ENCODE results near the gene TGFB2. TPM values are rescaled to one million over a fixed set of nuclear protein-coding genes. Genes with fewer than 3 reads are reported as not detected.
A peak's percentile ranks its signal among the peaks of the same experiment; 100 is the strongest.

TGFB2 gene
- polyA plus RNA-seq, 3 donors: 0.67 to 1.7 (median 1.0) TPM

GRCh38 chr1:218463194-218464156 is 118.3 kb downstream of the TGFB2 start:
- H3K27ac ChIP-seq (ENCODE audit: low read depth, low read length): peak overlapping the region; percentile 62
- 43 to 82% (median 58%) methylated on average over 14 of the region's 14 CpGs for WGBS, 3 donors

GRCh38 chr1:218464871-218465270 is 119.7 kb downstream of the TGFB2 start:
- 91 to 97% (median 94%) methylated on average over 2 of the region's 2 CpGs for WGBS, 3 donors
- no peak overlapping the region for H3K27ac ChIP-seq (ENCODE audit: low read depth, low read length)

GRCh38 chr1:218466341-218467010 is 121.3 kb downstream of the TGFB2 start:
- no peak overlapping the region for H3K27ac ChIP-seq (ENCODE audit: low read depth, low read length)
- 76 to 83% (median 78%) methylated on average over 6 of the region's 6 CpGs for WGBS, 3 donors

DNA sequence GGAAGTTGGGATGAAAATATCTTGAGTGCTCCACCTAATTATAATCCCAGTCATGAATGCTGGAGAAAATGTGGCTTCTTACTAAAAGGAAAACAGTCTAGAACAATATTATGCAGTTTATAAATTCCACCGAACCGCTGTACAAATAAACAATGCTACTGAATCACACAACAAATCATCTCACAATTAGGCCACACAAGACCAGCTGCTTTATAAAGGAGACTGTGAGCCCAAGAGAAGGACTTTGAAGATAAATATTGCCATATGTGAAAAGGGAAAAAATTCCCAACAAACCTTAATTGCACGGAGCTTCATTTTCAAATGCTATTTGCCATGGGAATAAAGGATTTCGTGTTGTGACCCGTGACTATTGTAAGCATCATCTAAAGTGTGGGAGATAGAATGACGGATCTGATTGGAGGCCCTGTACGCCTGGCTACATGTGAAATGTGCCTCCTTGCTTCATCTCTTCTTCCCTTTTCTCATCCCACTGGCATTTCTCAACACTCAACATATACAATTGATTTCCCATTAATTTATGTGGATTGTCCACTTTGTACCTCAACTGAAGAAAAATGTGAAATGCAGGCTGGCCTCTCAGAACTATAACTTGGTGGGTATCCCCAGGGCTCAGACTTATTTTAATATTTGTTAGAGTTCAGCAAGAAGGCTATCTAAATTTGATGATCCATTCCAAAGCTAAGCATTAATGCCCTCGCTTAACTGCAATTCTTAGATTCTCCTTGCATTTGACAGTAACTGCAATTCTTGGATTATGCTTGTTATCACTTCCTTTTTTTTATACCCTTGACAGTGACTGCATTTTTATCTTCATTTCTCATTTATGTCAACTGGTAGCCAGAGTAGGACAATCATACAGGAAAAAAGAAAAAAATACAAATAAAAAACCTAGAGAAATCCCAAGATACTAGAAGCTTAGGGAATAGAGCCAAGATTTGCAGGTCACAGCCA is 122.3 kb downstream of the TGFB2 start:
- no peak overlapping the region for H3K27ac ChIP-seq (ENCODE audit: low read depth, low read length)
- WGBS, 3 donors: 76 to 84% (median 82%) methylated on average over 8 of the region's 8 CpGs

GRCh38 chr1:218468711-218469110 is 123.6 kb downstream of the TGFB2 start:
- 65 to 86% (median 67%) methylated on average over 4 of the region's 4 CpGs for WGBS, 3 donors
- H3K27ac ChIP-seq (ENCODE audit: low read depth, low read length): no peak overlapping the region

DNA sequence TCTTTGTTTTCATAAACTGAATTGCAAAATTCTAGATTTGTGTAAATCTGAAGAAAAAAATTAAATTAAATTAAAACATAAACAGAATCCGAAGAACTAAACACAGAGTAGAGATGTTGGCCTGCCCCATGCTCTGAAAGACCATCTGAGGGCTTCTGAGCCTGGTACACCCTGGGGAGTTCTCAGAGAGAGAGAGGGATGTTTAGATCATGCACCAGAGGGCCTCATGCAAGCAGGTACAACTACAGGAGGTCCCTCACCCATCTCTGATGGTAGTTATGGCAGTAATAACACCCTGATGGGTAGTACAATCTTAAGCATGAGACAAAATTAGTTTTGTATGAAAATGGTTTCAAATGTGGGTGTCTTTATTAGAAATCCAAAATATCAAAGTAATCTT is 127.7 kb downstream of the TGFB2 start:
- WGBS, 3 donors: 72 to 88% (median 82%) methylated on average over 1 of the region's 1 CpG
- no peak overlapping the region for H3K27ac ChIP-seq (ENCODE audit: low read depth, low read length)

- H3K27ac ChIP-seq (ENCODE audit: low read depth, low read length): no peak overlapping the region
- 31 to 70% (median 53%) methylated on average over 2 of the region's 2 CpGs for WGBS, 3 donors
Observed at GRCh38 chr1:218473522-218473921, 128.4 kb downstream of the TGFB2 start.

DNA sequence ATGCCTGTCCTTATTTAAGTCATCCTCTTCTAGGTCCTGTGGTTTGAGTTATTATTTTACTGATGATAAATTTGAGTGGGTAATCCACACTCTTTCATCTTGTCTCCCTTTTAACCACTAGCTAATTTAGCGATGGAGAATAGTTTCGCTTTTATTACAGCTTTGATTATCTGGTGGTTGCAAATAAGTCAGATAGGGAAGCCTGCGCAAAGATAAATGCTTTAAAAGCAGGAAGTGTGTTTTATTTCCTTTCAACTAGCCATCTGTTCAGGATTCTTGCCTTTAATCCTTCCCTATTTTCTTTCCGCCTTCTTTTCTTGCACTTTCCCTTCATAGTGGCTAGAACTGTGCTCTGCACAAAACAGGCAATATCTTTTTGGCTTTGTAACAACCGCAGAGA is 129.0 kb downstream of the TGFB2 start:
- no peak overlapping the region for H3K27ac ChIP-seq (ENCODE audit: low read depth, low read length)
- 50 to 83% (median 51%) methylated on average over 5 of the region's 5 CpGs for WGBS, 3 donors

- WGBS, 3 donors: 97 to 100% (median 99%) methylated on average over 1 of the region's 1 CpG
- H3K27ac ChIP-seq (ENCODE audit: low read depth, low read length): no peak overlapping the region
Observed at GRCh38 chr1:218475275-218475674, 130.1 kb downstream of the TGFB2 start.

GRCh38 chr1:218475699-218476098 is 130.6 kb downstream of the TGFB2 start:
- no peak overlapping the region for H3K27ac ChIP-seq (ENCODE audit: low read depth, low read length)
- 80 to 89% (median 88%) methylated on average over 1 of the region's 1 CpG for WGBS, 3 donors

- no peak overlapping the region for H3K27ac ChIP-seq (ENCODE audit: low read depth, low read length)
- 74 to 80% (median 77%) methylated on average over 3 of the region's 3 CpGs for WGBS, 3 donors
Observed at GRCh38 chr1:218476385-218476784, 131.2 kb downstream of the TGFB2 start.

GRCh38 chr1:218478336-218478735 is 133.2 kb downstream of the TGFB2 start:
- 71 to 84% (median 84%) methylated on average over 4 of the region's 4 CpGs for WGBS, 3 donors
- no peak overlapping the region for H3K27ac ChIP-seq (ENCODE audit: low read depth, low read length)

DNA sequence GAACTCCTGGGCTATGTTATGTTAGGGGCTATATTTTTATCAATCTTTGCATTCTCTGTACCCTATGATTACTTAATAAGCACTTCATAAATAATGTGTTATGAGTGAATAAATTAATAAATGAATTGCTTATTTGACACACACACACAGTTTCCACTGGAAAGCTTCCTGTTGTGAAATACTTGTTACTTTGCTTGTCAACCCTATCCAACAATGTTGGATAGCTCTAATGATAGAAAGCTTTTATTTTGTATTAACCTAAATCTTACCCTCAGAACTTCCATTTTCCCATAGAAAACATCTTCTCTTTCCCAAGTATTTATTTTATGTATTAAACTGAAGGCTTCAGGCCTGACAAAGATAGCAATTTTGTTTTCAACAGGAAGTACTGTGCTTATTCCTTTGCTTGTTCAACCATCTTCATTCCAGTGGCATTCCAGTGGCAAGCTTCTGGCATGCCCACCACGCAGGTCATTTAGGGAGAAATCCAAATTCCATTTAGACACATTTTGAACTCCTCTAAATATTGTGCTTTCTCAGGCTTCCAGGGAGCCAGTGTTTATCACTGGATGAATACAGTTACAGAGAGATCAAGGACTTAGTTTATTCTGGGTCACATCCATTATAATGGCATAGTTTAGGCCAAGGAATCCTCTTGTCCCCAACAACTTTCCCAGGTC is 134.4 kb downstream of the TGFB2 start:
- WGBS, 3 donors: 67 to 76% (median 75%) methylated on average over 1 of the region's 1 CpG
- no peak overlapping the region for H3K27ac ChIP-seq (ENCODE audit: low read depth, low read length)

GRCh38 chr1:218480137-218480536 is 135.0 kb downstream of the TGFB2 start:
- no peak overlapping the region for H3K27ac ChIP-seq (ENCODE audit: low read depth, low read length)
- WGBS, 3 donors: 68 to 90% (median 69%) methylated on average over 3 of the region's 3 CpGs

DNA sequence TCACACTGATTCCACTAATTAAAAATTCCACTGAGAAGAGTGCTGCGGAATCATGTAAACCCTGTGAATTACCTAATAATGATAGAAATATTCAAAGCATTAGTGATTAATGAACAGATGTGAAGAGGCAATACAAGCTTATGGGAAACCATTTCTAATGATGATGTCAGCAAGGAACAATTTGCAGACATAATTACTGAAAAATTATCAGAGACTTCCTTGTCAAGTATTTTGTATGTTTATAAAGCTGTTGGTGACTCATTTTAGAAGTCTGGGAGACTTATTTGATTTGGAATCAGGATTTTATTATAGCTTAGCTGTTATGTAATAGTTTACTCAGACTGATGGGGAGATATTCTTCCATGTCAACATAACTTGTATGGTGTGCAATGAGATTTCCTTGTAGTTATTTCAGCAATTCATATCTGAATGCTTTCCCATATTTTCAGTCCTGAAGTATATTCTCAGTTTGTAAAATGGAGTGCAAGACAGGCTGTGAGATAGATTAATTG is 135.5 kb downstream of the TGFB2 start:
- no peak overlapping the region for H3K27ac ChIP-seq (ENCODE audit: low read depth, low read length)
- WGBS, 3 donors: 76 to 81% (median 80%) methylated on average over 1 of the region's 1 CpG

DNA sequence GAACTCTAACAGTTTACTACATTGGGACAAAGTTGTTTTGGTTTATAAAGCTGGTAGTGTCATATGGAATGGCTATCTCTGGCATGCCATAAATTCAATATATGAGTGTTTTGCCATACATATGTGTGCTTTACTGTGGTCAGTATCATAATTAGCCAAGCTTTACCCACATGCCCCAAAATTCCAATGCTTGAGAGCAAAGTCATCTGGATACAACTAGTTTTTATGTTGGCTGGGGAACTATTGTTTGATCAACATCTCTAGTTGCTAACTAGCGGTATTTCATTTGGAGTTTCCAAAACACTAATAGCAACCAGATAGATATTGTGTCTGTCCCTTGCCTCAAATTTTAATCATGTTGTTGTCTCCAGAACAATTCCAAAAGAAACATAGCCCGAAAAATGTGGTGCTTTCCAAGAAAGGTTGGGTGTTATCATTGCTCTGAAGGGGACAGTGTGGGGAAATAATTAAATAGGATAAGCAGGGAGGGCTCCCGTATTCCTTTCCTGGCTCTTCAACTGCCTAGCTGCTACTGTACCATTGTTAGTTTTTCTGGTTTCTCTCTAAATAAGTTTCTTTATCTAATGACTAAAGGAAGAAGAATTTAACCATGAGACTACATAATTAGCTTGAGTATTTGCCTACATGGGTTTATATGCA is 136.1 kb downstream of the TGFB2 start:
- WGBS, 3 donors: 53 to 63% (median 57%) methylated on average over 3 of the region's 3 CpGs
- H3K27ac ChIP-seq (ENCODE audit: low read depth, low read length): no peak overlapping the region

GRCh38 chr1:218482683-218483082 is 137.5 kb downstream of the TGFB2 start:
- H3K27ac ChIP-seq (ENCODE audit: low read depth, low read length): no peak overlapping the region
- WGBS, 3 donors: 56 to 82% (median 56%) methylated on average over 5 of the region's 5 CpGs

Measured in adipose tissue (tissue), 3 donors.